Activated naive CD8-positive, alpha-beta T cell treated with anti-CD3 and anti-CD28 coated beads, Interleukin-2, amount 50 U/mL, for 16 hours (primary cell): Measurements from ENCODE around the gene INO80B.
"Not testable (repeated sequence)": the region's sequence is repeated elsewhere in the genome, so short reads cannot be mapped to it uniquely, and the experiment has no call there.

Source experiments
- DNase-seq: peaks from one replicate; pipeline ENCODE4 v3.0.0-alpha.2; 2020; ENCODE audit warnings: low read depth, low spot score

INO80B gene

DNA sequence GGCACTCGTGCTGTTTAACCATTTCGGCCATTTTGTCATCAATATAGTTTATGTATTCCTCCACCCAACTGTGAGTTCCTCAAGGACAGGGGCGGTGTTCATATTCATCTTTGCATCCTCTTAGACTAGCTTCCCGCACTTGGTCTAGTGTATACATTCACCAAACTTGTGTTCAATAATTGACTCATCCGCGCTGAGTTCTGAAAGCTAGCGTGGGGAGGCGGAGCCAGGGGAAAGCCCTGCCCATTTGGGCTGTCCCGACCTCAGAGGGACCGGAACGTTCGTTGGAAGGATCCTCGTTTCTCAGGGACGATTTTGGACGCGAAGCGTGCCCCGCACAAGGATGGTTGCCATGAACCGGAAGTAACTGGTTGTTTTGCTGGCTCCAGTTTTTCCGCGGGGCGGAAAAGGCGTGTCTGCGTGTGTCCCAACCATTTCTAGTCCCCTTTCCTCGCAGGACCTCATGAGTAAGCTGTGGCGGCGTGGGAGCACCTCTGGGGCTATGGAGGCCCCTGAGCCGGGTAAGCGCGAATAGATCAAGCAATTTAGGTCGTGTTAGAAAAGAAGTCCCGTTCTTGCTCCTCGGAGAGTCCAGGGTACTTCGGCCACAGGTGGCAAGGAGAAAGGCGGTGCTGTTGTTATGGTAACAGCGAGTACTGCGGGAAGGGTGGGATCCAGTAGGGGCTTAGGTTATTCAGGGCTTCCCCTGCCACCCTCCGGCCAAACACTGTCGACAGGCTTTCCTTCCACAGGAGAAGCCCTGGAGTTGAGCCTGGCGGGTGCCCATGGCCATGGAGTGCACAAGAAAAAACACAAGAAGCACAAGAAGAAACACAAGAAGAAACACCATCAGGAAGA, at the start of gene INO80B:
Gene INO80B, plus strand, starts transcription at position 434 of the 858 bp plus-strand sequence. Its CDS starts 30 bp downstream, at position 464.
- DNase-seq, result peak; percentile 91

DNA sequence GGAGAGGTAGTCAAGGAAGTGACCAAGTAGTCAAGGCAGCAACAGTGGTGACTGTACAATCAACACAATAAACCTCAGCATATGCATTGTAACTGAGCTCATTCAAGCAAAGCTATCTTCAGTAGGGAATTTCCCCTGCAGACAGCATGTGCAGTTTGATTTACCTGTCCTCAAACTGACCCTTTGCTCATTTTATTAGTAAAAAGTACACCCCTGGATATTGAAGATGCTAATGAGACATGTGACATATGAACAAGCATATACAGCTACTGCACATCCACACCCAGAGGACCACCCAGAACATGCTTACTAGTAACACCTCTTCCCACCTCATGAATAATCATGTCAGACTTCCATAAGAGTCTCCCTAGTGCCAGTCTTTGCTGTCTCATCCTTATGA, 48.9 kb upstream of the INO80B start:
- no peak for DNase-seq

DNA sequence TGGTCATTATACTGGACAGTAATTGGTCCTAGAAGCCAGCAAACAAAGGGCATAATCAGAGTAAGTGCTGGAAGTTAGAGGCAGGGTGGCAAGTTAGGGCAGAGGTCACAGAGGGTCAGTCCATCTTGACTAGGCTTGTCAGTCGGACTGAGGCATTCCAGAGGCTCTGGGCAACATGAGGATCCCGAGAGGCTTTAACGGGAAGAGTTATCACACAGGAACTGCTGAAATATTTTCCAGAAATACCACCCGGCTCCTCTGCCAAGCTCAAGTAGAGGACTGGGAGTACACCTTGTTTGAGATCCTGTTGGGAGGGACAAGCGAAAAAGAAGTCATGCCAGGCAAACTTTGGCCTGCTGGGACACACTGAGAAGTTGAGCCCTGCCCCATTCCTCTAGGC, 47.2 kb upstream of the INO80B start:
- DNase-seq, result no peak

DNA sequence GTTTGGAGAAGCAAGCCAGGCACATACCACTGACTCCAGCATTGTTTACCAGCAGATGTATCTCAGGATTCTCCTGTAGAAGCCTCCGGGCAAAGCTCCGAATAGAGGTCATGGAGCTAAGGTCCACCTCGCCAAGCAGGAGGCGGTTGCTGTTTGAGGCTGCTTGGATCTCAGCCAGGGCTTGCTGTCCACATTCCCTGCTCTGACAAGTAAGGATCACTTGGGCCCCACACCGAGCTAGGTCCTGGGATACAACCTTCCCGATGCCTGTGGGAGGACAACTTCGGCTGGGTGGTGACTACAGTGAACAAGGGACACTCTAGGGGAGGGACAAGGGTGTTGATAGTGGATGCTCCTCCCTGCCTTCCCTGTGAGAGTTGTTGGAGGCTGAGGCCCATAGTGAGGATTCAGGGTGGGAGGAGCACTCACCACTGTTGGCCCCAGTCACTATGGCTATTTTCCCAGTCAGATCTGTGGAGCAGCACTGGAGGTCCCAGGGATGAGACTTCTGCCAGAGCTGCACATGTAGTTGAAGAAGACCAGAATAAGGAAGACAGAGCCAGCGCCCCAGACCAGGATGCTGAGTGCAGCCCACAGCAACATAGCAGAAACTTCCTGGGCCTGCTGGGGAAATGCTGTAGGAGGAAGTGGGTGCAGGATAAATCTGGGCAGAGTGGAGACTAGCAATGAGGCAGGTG, 41.7 kb upstream of the INO80B start:
- DNase-seq, result no peak

DNA sequence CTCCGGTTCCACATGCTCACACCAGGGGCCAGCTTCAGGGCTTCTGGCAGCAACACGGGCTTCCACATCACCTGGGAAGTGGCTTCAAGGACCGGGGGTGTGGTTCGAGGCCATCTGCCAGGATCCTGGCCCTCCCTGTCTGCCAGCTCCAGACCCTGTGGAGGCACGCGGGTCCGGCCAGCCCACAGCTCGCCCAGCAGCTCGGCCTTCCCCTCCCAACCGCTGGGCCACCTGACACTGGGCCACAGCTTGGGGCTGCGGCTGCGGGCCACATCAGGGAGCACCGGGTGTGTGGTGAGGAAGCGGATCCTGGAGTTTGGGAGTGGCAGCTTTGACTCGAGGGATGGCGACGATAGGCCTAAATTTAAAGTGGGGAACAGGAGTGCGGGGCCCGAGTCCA, 40.4 kb upstream of the INO80B start:
- no peak for DNase-seq

DNA sequence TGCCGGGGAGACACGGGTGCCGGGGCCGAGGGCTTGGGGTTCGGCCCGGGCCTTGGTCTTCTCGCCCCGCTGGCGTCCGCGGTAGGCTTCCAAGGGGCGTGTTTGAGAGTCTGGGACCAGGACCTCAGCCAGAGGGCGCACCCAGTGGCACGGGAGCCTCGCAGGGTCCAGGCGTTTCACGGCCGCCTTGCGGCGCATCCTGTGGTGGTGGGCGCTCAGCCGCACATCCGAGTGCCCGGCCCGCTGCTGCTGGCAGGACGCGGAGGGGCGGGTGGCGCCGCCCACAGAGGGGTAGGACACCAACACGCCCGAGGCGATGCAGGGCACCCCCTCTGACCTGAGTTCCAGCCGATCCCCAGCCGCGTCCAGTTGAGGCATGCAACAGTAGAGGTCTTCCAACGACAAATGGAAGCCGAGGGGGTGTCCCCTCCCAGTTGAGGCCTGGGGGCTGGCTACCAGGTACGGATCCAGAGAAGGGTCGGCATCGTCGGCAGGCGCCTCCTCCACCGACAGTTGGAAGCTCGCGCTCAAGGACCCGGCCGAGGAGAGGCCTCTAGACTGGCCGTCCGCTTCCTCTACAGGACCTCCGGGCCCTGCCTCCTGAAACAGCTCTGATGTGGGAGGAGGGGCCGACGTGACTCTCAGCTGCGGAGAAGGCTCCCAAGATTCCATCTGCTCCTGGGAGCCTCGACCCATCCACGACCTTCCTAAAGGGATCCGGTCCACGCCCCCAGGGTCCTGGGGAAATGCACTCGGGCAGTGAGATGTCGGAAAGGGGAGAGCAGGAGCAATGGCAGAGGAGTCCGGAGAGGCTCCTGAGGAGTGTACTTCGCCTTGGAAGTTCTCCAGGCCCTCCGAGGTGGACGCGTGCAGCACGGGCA, 39.8 kb upstream of the INO80B start:
- no peak for DNase-seq

DNA sequence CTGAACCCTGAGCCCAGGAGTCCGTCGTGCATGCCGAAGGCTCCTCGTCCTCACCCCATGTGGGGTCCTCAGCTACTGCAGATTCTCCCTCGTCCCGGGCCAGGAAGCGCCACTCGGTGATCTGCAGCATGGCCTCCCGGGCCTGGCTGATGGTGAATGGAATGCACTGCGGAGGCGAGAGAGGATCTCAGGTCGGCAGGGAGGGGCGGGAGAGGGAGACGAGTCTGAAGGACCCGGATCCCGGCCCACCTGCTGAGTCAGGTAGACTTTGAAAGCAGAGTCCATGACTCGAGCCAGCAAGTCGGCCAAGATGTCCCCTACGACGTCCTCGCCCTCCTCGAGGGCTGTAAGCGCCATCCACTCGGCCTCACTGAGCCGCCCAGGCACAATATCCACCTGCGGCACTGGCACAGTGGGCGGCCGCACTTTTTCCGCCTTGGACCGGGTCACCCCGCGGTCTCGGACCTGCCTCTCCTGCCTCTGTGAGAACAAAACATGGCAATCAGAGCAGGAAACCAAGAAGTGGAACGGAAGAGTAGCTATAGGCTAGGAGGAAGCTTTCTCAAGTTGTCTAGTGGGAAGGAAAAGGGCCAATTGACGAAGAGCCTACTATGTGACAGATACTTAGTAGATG, 39.0 kb upstream of the INO80B start:
- DNase-seq, result no peak

DNA sequence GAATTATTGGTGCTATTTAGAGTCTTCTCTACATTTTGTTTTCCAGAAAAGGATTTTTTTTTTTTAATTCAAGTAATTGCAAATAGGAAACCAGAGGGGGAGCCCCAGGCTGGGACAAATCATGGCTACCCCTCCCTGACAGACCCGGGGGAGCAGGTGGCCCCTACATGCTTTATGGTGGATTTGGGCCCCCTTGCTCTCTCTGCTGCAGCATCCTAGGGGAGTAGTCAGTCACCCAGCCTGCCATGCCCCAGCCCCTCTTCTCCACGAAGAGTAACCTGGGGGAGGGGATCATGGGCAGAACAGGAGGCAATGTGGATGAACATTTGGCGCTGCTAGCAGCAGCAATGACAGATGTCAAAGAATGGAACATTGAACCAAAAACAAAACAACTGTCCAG, 38.1 kb upstream of the INO80B start:
- no peak for DNase-seq

DNA sequence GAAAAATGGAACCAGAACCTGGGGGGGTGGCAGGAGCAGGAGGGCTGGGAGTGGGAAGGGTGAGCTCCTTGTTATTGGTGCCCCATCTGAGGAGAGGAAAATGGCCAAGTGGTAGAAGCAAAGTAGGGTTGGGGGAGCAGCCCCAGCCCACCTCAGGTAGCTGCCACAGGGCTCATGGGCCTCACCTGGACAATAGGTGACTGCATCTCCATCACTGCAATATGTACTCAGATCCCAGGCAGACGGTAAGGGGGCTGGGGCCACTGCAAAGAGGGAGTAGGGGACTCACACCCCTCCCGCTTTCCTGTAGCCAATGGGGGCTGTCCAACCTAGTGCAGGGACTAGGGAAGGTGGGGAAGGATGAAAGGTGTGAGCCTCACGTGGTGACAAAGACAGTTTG, 37.7 kb upstream of the INO80B start:
- no peak for DNase-seq

DNA sequence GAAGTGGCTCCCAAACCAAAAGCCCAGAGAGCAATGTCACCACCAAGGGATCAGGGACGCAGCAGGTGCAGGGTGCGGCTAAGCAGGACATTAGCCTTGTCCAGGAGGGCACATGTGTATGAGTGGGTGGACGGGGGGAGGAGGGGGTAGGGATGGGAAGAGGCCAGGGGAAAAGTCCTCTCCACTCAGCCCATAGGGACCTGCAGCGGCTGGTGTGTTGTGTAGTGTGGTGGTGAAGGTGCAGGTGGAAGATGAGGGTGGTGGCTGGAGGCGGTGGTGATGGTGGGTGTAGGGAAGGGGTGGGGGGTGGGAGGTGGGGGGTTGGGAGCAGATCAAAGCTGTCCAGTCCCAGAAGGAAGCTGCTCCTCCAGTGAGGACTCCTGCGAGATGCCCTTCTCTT, 37.1 kb upstream of the INO80B start:
- DNase-seq, result no peak

DNA sequence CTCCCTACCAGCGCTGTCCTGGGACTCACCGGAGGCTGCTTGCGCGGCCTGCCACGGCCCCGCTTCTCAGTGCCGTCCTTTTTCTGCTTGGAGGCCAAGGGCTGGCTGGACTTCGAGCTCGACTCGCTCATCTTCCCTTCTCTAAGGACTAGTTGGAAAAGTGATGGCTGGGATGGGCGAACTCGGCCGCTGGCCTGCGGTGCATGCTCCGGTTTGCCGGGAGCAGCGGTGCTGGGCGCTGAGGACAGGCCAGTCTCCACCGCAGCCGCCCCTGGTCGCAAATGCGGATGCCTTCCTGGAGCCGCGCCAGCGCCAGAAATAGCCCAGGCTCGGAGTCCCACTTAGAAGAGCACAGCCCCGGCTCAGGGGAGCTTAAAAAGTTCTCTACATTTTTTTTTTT, 36.6 kb upstream of the INO80B start:
- no peak for DNase-seq

DNA sequence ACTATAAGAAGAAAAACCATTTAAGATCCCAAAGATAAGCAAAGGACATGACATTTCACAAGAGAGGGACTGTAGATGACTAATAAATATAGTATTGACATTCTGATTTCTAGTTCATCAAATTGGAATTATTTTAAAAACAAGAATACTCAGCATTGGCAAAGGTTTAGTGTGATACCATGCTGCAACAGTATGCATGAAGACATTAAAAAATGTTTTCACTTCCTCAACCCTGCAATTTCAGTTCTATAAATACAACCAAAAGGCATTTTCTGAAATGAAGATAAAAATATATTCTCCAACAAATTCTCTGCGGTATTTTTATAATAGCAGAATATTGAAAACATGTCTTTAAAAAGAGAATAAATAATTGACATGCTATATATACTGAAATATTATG, 35.5 kb upstream of the INO80B start:
- no peak for DNase-seq

DNA sequence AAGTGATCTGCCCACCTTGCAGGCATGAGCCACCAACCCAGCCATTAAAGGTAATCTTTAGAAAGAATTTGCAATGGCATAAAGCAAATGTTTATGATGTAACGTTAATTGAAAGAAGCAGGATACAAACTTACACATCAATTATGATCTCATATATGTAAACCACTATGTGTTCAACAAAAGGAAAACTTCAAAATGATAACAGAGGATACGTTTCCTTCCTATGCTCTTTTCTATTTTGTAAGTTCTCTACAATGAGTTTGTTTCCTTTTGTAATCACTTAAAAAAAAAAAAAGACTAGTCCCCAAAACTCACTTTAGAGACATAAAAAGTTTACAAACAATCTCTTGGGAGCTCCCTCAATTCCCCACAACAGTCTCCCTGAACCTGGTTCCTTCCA, 34.9 kb upstream of the INO80B start:
- no peak for DNase-seq

DNA sequence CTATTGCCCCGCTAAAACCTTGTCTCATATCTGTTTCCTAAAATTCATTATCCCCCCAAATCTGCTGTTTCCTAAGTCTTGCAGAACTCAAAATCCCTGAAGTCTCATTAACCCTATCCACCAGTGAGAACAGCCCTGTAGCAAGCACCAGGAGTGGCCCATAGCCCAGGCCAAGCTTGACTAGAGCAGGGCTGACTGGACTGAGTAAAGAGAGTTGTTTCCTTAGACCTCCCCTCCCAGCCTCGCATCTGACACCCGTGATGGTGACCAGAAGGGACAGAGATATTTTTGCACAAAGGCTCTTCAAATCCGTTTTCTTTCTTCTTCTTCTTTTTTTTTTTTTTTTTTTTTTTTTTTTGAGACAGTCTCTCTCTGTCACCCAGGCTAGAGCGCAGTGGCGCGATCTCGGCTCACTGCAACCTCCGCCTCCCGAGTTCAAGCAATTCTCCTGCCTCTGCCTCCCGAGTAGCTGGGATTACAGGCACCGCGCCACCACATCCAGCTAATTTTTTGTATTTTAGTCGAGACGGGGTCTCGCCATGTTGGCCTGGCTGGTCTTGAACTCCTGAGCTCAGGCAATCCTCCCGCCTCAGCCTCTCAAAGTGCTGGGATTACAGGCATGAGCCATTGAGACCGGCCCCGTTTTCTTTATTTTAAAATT, 34.3 kb upstream of the INO80B start:
- DNase-seq, result not testable (repeated sequence)

DNA sequence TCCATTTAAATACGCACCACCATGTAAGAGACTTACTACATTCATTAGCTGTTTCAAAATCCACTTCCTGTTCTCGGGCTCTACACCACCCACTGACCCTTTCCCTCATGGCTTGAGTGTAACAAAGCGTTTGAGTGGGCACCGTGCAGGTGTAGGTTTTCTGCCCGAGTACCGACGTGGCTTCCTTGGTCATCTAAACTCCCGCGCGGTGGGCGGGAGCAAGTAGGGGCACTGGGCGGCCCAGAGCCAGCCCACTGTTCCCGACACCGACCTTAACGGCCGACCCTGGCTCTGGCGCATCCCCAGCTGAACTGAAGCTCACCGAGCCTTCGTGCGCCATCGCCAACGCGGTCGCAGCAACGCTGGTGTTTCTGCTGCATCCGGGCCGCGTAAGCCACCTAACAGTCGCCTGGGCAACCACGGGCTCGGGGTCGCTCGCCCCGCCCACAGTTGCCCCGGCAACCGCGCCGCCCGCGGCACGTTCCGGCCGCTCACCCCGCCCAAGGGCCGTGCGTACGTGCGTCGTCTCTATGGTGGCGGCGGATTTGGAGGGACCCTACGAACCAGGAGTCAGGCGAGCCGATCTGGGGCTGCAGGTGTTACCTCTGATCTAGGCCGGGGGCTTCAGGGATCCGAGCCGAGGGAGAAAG, 33.5 kb upstream of the INO80B start, which contains the start of the genes C2orf81 and WDR54:
Gene C2orf81, minus strand, starts transcription at position 399 of the 650 bp plus-strand sequence. Its CDS starts 59 bp downstream, at position 340.
Gene WDR54, plus strand, starts transcription at position 510 of the 650 bp plus-strand sequence. CDS start 424 bp downstream, outside the sequence.
- DNase-seq, result peak; percentile 91

DNA sequence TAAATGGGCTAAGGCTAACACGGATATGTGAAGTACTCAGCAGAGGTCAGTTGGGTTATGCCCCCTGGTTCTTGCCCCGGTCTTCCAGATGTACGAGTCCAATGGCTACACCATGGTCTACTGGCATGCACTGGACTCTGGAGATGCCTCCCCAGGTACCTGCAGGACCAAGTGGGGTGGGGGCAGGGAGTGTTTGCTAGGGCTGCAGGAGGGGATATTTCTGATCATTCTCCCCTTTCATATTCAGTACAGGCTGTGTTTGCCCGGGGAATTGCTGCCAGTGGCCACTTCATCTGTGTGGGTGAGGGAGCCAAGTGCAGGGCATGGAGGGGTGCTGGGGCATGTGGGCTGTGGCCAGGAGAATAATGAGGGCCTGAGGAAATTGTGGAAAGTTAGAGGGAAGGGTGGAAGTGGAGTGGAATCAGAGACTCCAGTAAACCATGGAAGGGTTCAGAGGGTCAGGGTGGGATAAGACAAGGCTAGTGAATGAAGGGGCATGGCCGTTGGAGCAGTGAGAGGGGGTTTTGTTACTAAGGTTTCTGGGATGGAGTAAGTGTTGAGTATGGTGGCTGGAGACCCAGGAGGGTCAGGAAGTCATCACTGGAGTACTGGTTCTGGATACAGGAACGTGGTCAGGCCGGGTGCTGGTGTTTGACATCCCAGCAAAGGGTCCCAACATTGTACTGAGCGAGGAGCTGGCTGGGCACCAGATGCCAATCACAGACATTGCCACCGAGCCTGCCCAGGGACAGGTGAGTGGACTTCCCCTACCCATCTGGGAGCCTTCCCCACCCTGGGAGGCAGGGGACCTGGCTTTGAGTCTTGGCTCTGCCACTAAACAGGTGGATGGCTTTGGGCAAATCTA, 31.4 kb upstream of the INO80B start:
- no peak for DNase-seq

DNA sequence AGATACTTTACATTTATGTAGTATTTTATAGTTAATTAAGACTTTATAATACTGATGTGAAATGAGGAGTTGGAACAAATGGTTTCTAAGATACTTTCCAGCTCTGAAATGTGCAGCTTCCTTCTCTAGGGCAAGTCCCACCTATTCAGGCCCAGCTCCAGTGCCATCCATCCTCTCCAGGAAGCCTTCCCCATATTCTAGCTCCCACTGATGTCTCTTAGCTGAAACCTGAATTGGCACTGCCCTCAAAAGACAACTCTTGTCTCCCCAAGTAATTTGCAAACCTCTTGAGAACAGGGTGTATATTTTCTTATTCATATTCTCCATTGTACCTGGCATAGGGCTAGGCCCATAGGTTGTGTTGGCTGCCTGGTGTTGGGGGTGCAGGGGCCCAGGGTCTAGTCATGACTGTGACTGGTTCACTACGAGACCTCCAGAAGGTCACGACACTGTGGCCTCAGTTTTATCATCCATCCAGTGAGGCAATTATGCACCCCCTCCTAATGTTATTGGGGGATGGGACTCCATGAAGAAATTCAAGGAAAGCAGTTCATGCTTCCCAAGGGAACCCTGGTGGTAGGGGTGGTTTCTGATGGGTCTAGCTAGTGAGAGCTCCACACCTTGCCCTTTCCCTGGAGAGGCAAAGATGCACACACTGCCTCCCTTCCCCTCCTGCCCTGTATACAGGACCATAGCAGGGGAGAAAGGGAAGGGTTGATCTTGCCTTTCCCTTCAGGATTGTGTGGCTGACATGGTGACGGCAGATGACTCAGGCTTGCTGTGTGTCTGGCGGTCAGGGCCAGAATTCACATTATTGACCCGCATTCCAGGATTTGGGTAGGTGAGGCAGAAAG, 30.5 kb upstream of the INO80B start:
- no peak for DNase-seq

DNA sequence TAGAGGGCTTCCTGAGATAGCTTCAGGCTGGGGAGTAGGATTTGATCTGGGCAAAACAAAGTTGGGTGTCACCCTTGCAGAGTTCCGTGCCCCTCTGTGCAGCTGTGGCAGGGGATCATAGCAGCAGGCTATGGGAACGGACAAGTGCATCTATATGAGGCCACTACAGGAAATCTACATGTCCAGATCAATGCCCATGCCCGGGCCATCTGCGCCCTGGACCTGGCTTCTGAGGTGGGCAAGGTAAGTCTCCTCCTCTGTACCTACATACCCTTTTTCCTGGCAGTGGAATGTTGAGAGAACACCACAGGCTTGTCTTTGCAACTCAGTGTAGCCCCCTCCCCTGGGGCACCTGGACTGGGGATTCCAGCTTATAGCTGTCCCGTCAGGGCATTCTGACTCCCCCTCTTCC, 29.9 kb upstream of the INO80B start:
- DNase-seq, result no peak
